Activated CD8-positive, alpha-beta T cell treated with anti-CD3 and anti-CD28 coated beads for 36 hours (primary cell): Measurements from ENCODE around the gene ZNF277. TPM values are rescaled to one million over a fixed set of nuclear protein-coding genes. Genes with fewer than 3 reads are reported as not detected.

Experiments
- ATAC-seq: fragments of 200-7000 bp; cut with Tn5 transposase; one replicate; pipeline ENCODE4 v1.10.0; 2021; ENCODE audit warnings: mild to moderate bottlenecking, moderate library complexity
- CTCF ChIA-PET: fragments of 350-600 bp; sonication (Branson Sonifier 250); formaldehyde crosslinking; loops from one replicate; lab custom pipeline; 2021; ENCODE audit warnings: antibody characterized with exemption; lab: Charles Lee
- POLR2A ChIA-PET: fragments of 350-600 bp; sonication (Branson Sonifier 250); formaldehyde crosslinking; loops from one replicate; lab custom pipeline; 2021; ENCODE audit warnings: antibody characterized with exemption; lab: Charles Lee
- DNase-seq: peaks from one replicate; pipeline ENCODE4 v3.0.0-alpha.2; 2020
- H3K27ac Mint-ChIP-seq: one replicate; pipeline ENCODE4 v1.8.0; 2021; ENCODE audit warnings: mild to moderate bottlenecking, mixed read lengths
- H3K27me3 Mint-ChIP-seq: one replicate; pipeline ENCODE4 v1.8.0; 2021; ENCODE audit warnings: mixed read lengths
- H3K36me3 Mint-ChIP-seq: one replicate; pipeline ENCODE4 v1.8.0; 2021; ENCODE audit warnings: low read depth, mixed read lengths
- H3K4me1 Mint-ChIP-seq: one replicate; pipeline ENCODE4 v1.8.0; 2021; ENCODE audit warnings: low read depth, mixed read lengths
- H3K4me3 Mint-ChIP-seq: one replicate; pipeline ENCODE4 v1.8.0; 2021; ENCODE audit warnings: mild to moderate bottlenecking, moderate library complexity, mixed read lengths
- H3K9me3 Mint-ChIP-seq: one replicate; pipeline ENCODE4 v1.8.0; 2021; ENCODE audit warnings: mixed read lengths
- CTCF ChIP-seq: fragments of 200-600 bp; IDR thresholded peaks from one replicate; pipeline ENCODE4 v1.8.0; 2022; ENCODE audit warnings: antibody characterized with exemption, mild to moderate bottlenecking
- intact Hi-C: fragments of 100-400 bp; cut with micrococcal nuclease; formaldehyde crosslinking; loops from one replicate; pipeline ENCODE4 v1.10.0; 2022
- total RNA-seq, 2 experiments: library from RNA; stranded (reverse); gene quantifications; one replicate each; pipeline ENCODE4 v1.2.3, GENCODE V29; 2021

The ZNF277 gene
- total RNA-seq, 2 experiments from 2014 or later, result 21.5 to 25.8 TPM

- POLR2A ChIA-PET, result no interaction called here
- no peak for ATAC-seq
- no peak for DNase-seq
- Mint-ChIP-seq H3K27me3 (no peaks in the 10 kb centered on the region), H3K27ac (no peak overlapping the region), H3K9me3 (no peaks in the 10 kb centered on the region), H3K4me1 (peaks cover 10% of the 10 kb centered on the region), H3K4me3 (no peak overlapping the region), H3K36me3 (peaks cover 7% of the 10 kb centered on the region)
- TF ChIP-seq CTCF, result no peak
- intact Hi-C loops, result no loop called here
- CTCF ChIA-PET, result no interaction called here
Measured at GRCh38 chr7:112300072-112300471, 93.6 kb downstream of the ZNF277 start.

DNA sequence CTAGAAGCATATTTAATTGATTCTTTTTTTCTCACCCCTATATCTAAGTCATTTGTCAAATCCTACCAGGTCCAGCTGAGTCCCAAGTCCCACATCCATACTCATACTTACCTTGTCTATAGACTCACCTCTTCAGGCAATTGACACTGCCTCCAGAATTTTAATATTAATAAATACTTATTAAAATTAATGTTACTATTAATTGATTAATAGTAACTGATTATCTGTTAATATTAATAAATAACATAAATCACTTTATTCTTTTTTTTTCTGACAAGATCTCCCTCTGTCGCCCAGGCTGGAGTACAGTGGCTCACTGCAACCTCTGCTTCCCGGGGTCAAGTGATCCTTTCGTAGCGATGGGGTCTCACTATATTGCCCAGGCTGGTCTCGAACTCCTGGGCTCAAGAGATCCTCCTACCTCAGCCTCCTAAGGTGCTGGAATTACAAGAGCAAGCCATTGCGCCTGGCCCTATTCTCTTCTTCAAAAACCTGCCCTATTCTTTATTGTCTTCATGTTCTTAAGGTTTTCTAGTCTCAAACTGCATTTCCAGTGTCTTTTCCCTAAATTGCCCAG is 94.4 kb downstream of the ZNF277 start:
- Mint-ChIP-seq H3K27ac (no peak overlapping the region), H3K27me3 (no peaks in the 10 kb centered on the region), H3K4me1 (peaks cover 10% of the 10 kb centered on the region), H3K4me3 (no peak overlapping the region), H3K9me3 (no peaks in the 10 kb centered on the region), H3K36me3 (peaks cover 9% of the 10 kb centered on the region)
- intact Hi-C loops, result no loop called here
- DNase-seq, result no peak
- no peak for ATAC-seq
- ChIA-PET CTCF (no interaction called here), POLR2A (no interaction called here)
- TF ChIP-seq CTCF, result no peak

DNA sequence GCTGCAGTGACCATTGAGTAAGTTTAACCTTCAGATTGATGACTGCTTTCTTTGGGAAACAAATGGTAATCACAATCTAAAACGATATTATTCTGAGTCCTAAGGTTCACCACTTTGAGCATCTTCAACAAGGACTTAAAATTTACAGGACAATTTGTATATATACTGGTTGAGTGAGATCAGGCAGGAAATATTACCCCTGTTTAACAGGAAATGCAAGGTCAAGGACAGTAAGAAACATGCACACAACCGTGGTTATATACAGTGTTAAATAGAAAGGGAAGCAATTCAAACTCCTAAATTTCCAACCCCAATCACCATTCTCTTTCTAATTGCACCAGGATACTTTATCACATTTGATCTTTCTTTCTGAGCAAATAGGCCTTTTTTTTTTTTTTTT is 96.1 kb downstream of the ZNF277 start:
- intact Hi-C loops, result no loop called here
- Mint-ChIP-seq H3K4me3 (no peak overlapping the region), H3K4me1 (peaks cover 10% of the 10 kb centered on the region), H3K36me3 (peaks cover 9% of the 10 kb centered on the region), H3K27ac (no peak overlapping the region), H3K27me3 (no peaks in the 10 kb centered on the region), H3K9me3 (no peaks in the 10 kb centered on the region)
- no peak for ATAC-seq
- no peak for TF ChIP-seq CTCF
- ChIA-PET CTCF (no interaction called here), POLR2A (no interaction called here)
- DNase-seq, result no peak

DNA sequence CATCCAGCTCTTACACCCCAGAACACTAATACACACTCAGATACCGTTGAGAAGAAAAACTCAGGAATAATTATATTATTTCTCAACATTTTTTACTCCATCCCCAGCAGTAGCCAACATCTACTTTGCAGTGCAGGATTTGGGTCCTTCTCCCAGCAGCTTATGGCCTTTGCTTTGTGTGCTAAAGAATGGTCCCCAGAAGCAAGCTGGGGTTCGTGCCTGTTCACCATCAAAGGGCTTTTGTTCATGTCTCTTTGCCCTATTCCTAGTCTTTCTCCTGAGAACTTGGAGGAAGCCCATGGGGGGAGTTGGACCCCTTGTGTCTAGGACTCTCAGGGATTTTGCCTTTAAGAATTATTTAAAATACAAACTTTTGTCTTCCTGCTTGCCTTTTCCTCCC is 100.4 kb downstream of the ZNF277 start:
- Mint-ChIP-seq H3K4me1 (peaks cover 7% of the 10 kb centered on the region), H3K9me3 (peaks cover 6% of the 10 kb centered on the region), H3K36me3 (peaks cover 27% of the 10 kb centered on the region), H3K4me3 (no peak overlapping the region), H3K27me3 (no peaks in the 10 kb centered on the region), H3K27ac (no peak overlapping the region)
- ATAC-seq (no peak), DNase-seq (no peak)
- TF ChIP-seq CTCF, result no peak
- intact Hi-C loops, result no loop called here
- ChIA-PET CTCF (no interaction called here), POLR2A (no interaction called here)

DNA sequence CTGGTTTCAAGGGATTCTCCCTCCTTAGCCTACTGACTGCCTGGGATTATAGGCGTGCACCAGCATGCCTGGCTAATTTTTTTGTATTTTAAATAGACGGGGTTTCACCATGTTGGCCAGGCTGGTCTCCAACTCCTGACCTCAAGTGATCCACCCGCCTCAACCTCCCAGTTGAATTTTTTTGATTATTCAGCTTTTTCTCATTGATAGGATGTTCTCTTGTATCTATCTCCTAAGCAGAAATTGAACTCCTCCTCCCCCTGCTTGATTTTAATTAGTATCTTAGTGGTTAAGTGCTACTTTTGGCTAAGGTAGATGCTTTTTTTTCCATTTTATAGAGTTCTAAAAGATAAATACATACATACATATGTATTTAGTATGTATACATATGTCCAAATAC is 101.0 kb downstream of the ZNF277 start:
- H3K27me3 Mint-ChIP-seq, result no peaks in the 10 kb centered on the region
- ChIA-PET CTCF (no interaction called here), POLR2A (no interaction called here)
- no peak overlapping the region for H3K27ac Mint-ChIP-seq
- ATAC-seq (no peak), DNase-seq (no peak)
- peaks cover 6% of the 10 kb centered on the region for H3K9me3 Mint-ChIP-seq
- no peak overlapping the region for H3K4me3 Mint-ChIP-seq
- peaks cover 3% of the 10 kb centered on the region for H3K4me1 Mint-ChIP-seq
- TF ChIP-seq CTCF, result no peak
- intact Hi-C loops, result no loop called here
- H3K36me3 Mint-ChIP-seq, result peaks cover 27% of the 10 kb centered on the region
